Effector CD4-positive, alpha-beta T cell (primary cell): ENCODE data around the gene KCNK4.
"Not testable (repeated sequence)": the region's sequence is repeated elsewhere in the genome, so short reads cannot be mapped to it uniquely, and the experiment has no call there.

Source experiments
- DNase-seq: peaks from one replicate; pipeline ENCODE4 v3.0.0-alpha.2; 2020
- total RNA-seq: gene quantifications from one replicate; lab custom pipeline; 2026; lab: John Stamatoyannopoulos, UW

The KCNK4 gene
- total RNA-seq, result 1.1 reads per million

DNA sequence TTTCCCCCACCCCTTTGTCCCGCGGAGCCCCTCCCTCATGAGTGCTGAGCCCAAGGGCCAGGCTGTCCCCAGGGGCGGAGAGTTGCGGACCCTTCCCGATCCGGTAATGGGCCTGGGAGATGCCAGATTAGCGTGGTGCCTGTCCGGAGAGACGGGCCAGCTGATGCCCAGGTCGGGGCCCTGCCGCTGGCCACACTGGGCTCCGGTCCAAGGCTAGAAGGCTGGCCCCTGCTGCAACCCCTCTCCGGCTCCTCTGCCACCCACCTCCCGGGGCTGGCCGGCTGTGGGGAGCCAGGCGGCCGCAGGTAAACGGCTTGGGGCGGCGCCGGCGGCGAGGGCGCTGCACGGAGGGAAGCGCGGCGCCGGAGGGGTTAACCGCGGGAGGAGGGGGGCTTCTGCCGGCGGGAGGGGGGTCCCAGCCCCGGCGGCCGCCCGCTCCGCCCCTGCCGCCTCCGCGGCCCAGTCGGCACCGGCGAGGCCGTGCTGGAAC, at the start of gene KCNK4:
Gene KCNK4 (plus strand): TSS at position 41 of the 490 bp plus-strand sequence. CDS start 1,717 bp downstream, outside the sequence.
- no peak for DNase-seq

DNA sequence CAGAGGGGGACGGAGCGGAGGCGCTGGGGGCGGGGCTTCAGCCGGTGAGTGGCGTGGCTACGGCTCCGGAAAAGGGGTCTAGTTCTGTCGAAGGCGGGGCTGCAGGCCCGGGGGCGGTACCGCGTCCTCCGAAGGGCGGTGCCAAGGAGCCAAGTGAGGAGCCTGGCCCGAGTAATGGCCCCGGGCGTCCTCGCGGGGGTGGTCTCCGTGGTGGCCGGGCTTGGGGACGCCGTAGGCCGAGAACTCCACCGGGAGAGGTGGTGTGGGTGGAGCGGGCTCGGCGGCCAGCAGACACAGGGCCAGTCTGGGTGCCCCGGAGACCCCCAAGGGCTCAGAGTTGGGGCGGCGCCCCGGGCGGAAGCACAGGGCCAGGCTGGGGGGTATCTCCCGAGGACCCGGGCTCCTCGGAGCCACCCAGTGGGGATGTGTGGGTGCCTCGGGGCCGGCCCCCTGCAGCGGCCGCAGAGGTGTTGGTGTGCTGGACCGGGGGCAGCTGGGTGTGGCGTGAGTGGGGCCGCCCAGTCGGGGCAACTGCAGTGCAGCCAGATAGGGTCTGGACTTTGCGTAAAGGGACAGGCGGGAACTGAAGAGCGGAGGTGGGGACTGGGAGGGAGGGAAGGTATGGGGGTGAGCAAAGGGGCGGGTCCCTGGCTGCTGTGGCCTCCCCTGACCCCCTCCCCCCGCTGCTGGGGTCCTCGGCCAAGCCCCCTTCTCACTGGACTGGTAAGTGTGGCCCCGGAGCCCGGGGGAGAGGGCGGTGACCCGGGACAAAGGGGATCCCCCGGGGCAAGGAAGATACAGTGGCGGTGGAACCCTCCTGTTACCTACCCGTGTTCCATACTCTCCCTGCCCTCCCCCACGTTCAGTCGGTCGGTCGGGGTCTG, 49.4 kb upstream of the KCNK4 start:
- DNase-seq, result no peak

DNA sequence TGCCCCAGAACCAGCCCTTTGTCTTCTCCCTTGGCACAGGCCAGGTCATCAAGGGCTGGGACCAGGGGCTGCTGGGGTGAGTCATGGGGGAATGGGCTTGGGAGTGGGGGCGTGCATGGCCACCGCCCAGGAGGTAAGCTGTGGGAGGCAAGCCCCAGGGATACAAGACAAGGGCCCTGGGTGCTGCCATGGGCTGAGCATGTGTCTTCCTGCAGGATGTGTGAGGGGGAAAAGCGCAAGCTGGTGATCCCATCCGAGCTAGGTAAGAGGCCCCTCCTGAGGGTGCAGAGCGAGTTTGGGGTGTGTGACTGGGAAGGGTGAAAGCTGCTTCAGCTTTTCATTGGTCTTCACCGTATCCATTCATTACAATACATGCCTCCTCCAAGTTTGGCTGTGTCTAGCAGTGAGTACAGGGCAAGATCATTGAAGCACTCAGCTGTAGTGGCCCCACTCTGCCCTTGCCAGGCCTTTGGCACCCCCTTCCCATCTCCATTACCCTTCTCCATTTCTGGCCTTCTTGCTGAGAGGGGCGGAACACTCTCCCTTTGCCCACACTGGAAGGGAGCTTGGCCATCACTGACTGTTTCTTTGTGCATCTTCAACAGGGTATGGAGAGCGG, 47.8 kb upstream of the KCNK4 start:
- no peak for DNase-seq

DNA sequence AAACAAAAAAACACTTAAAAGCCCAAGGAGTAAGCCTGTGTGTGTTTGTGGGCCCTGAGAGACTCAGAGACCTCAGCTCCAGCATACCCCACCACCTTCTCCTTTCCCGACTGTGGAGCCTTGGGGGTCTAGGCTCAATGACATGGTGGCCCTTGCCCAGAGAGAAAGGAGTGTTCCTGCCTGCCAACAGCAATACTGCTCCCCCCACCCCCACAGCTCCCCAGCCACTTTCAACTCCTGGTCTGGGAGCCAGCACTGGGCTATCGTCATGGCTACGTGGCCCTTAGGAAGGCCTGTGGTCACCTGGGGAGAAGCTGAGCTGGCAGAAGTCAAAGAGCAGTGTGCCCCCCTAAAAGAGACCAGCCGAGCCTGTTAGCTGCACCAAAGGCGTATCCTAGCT, 47.0 kb upstream of the KCNK4 start:
- no peak for DNase-seq

DNA sequence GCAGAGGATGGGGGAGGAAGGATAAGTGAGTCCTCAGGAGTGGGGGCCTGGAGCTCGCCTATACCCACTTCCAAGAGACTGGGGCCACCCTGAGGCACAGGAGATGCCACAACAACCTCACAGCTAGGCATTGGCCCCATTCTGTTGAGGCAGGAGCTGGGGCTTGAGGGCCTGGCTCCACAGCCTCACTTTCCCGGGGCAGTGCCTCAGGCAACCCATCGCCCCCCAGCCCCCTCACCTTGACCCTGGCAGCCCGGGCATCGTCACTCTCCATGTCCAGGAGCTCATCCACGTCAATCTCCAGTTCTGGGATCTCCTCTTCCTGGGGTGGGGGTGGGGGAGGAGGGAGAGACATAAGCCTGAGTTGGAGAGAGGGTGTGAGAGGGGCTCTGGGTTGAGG, 46.1 kb upstream of the KCNK4 start:
- no peak for DNase-seq

DNA sequence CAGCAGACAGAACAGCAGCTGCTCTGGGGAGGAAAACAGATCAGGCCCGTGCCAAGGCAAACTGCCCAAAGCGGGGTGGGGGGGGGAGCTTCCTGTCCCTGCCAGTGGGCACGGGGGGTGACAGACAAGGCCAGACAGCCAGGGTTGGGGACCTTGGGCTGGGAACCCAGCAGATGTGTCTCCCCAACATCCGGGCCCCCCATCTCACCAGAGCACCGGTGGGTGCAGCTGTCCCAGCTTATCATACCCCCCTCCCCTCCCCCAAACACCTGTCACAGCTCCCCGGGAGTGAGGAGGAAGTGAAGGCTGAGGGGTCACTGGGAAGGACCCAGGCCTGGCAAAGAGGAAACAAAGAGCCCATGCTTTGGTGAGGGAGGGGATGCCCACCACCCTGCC, 45.7 kb upstream of the KCNK4 start:
- DNase-seq, result peak; percentile 44

DNA sequence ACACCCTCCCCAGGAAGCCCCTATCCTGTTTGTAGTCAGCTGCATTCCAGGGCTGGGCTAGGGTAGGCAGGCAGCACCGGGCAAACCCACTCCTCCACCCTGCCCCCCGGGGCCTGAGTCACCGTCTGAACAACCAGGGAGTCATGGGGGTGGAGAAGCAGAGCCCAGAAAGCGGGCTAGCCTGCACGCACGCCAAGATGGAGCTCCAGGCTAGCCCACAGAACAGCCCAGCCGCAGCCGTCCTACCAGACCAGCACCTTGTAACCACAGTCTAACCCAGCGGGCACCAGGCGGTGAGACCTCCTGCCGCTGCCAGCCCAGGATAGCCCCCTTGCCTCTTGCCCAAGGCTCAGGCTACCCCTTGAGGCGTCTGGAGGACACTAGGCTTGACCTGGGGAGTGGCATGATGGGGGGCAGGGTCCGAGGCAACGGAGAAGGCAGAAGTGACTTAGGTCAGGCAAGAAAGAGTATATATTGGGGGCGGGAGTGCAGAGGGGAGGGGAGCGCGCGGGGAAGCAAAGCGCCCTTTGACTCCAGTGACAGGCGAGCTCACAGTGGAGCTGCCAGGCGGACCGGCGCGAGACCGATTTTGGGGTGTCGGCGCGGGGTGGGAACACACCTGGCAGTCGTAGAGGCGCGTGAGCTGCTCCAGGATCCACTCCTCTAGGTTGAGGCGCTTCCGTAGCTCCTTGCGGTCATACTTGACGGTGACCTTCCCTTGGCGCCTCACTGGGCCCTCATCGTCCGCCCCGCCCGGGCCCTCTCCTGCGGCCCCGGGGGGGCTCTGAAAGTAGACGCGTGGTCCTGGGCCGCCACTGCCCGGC, 45.1 kb upstream of the KCNK4 start:
- DNase-seq, result peak; percentile 68

DNA sequence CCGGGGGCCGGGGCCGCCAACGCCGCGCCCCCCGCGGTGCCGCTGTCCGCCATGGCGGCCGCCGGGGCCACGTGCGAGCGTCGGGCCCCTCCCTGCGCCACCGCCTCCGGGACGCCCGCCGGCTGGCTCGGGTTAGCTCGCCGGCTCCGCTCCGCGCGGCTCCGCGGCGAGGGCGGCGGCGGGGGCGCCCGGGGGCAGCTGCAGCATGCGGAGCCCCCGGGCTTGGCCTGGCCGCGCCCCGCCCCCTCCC, 44.6 kb upstream of the KCNK4 start:
- DNase-seq, result not testable (repeated sequence)

DNA sequence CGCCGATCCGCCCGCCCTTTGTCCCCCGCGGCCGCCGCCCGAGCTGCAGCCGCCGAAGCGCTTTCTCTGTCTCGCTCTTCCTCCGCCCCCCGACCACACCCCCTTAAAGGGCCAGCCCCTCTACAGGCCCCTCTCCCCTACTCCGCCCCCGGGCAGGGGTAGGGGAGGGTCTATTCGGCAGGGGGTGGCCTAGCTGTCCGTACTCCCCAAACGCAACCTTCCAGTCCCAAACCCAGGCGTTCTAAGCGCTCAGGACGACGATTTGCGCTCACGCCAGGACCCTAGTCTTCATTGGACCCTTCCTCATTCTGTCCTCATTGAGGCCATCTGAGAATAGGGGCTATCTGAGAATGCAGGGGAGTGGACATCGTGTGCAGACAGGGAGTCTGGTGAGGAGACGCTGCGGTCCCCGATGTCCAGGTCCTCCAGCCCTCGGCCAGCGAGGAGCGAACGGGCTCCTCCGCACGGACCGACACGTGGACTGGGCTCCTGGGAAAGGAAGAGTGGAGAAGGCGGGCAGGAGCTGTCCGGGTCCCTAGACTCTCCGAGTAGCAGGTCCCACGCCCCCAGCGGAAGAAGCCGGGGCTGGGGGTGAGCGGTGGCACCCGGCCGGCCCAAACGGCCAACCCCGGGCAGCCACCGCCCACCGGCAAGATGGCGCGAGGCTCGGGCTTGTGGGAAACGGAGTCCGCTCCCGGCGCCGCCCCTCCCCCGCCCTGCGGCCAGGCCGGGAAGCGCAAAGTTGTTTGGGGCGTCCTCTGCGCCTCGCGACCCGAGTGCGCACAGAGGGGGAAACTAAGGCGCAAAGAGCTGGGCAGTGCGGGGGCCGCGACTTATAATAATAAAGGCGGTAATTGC, 44.0 kb upstream of the KCNK4 start, which contains the start of gene PPP1R14B:
Gene PPP1R14B (minus strand): TSS at position 73 of the 858 bp plus-strand sequence. CDS start 270 bp downstream, outside the sequence.
- DNase-seq, result peak; percentile 72

DNA sequence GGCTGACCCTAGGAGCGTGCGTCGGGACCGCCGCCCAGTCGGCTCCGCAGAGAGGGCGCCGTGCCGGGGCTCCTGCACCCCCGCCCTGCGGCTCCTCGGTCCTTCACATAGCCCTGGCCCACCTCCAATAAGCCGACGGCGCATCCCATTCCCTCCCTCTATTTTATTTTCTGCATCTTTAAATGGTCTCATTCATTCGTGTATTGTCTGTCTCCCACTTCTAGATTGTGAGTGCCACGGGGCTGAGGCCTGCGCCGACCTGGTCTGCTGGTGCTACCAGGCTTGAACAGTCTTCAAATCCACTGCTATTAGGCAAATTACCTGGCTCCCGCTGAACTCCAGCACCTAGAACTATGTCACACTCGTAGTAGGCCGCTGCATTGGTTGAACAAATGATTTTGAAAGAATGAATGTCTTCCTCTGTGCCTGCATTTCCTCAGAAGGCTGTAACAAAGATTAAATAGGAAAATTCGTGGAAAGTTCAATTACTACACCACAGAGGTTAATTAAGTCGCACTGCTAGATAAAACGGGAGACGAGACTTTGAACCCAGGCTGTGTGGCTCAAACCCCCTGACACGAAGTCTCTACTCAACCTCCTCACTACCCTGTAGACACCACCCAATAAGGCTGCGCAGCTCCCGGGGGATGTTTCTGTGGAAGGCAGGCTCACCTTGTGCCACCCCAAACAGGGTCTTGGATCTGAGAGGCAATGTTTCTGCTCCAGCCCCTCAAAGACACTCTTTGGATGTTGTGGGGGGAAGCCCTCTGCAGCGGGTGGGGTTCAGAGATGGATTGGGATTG, 43.2 kb upstream of the KCNK4 start:
- DNase-seq, result no peak

DNA sequence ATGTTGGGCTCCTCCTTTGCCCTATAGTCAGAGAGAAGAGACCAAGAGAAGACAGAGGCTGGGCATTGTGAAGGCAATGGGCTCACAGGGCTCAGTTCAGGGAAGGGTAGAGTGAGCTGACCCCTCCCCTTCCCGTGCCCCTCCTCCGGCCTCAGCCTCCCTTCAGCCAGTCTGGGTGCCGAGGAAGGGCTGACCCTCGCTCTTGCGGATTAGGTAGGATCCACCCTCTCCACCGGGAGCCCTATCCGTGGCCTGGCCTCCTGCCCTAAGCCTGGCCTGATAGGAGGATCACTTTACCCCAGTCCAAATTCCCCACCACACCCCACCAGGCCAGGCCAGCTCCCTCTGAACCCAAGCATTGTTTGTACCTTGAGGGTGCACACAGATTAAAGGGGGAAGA, 42.5 kb upstream of the KCNK4 start:
- DNase-seq, result no peak

DNA sequence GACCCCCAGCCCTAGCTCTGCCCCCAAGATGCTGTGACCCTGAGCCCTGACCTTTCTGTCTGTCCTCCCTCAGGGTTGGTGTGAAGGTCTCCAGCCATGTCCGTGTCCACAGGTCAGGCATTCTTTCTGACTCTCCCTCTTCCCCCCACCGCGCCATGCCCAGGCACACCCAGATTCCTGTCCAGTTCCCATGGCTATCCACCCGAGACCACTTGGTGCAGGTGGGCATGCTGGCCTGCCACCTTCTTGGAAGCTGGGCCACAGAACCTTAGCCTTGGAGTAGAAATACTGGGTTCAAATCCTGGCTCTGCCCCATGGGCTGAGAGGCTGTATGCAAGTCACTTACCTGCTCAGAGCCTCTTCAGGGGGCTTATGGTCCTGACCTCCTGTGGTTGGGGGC, 42.1 kb upstream of the KCNK4 start:
- no peak for DNase-seq

DNA sequence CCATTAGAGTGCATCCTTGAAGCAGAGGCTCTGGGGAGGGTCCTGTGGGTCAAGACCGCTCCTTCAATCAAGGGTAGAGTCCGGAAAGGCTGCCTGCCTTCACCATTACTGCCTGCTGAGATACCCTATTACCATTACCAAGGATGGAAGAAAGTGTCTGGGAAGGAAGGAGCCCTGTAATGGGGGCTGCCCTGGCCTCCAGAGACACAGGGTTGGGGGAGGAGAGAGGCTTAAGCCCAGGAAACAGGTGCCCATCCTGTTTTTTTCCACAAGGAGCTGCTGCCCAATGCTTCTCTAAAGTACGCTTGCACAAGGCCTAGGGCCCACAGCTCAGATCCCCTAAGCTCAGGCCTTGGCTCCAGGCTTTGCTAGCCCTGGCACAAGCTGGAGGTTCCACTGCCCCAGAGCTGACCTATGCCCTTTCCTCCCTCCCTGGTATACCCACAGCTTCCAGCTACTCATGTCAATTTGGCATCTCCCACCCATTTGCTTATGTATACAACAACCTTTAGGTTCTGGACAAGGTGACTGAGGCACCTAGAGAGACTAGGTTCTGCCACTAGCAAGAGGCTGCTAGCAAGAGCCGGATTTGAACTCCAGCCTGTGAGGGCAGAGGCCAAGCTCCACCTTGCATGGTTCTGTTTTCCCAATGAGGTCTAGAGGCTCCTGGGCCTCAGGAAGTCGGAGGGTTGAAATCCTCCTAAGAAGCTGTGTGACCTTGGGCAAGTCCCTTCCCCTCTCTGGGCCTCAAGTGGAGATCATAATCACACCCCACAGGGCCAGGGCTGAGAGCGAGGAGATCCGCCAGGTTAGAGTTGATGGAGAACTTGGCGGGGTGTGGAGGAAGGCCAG, 41.3 kb upstream of the KCNK4 start:
- DNase-seq, result no peak

DNA sequence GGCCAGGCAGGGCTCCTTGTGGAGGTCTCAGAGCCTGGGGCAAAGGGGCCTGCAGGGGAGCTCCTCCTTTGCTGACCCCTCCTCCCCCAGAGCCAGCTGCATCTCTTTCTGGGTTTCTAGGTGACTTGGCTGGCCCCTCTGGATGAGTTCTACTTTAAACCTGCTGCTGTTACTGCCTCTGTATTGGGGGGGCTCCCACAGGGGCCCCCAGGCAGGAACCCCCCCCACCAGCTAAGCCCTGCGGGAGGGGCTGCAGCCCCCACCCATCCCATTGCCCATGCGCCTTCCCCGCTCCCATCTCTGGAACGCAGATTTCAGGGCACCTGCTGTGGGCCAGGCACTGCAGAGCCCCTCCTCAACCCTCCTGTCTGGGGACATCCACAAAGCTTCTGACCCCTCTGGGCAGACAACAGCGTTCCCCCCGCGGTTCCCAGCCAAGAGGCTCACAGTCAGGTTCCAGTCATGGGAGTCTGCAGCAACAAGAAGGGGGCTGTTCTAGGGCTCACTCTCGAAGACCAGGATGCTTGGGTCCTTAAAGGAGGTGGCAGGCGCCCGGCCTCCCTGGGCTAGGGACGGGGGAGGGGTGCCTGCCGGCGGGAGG, 40.6 kb upstream of the KCNK4 start:
- no peak for DNase-seq

DNA sequence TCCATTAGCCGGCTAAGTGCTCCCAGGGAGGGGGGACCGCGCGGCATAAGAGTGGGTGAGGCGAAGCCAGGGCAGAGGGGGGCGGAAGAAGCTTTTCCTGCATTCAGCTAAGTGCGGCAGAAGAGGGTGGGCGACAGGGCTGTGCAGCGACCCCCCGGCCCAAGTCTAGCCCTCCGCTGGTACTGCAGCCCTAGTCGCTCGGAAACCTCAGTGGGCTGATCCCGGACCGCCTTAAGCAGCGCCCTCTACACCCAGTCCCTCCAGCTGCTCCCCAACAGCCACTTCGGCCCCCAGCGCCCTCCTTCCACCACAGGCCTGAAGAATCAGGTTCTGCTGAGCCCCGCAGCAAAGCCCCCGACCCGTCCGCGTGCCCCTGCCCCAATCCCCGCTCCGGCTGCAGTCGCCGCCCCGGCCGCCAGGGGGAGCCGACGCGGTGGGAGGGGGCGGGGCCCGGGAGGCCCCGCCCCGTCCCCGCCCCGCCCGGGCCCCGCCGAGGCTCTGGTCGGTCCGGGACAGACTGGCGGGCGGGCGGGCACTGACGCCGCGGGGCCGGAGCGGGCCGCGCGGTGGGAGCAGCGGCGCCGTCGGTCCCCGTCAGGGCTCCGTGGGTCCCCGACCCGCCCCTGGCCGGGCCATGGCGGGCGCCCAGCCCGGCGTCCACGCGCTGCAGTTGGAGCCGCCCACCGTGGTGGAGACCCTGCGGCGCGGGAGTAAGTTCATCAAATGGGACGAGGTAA, 39.9 kb upstream of the KCNK4 start, which contains the start of gene PLCB3:
Gene PLCB3 (plus strand): TSS at position 515 of the 737 bp plus-strand sequence. CDS start 120 bp downstream, at position 635.
- peak; percentile 59 for DNase-seq

DNA sequence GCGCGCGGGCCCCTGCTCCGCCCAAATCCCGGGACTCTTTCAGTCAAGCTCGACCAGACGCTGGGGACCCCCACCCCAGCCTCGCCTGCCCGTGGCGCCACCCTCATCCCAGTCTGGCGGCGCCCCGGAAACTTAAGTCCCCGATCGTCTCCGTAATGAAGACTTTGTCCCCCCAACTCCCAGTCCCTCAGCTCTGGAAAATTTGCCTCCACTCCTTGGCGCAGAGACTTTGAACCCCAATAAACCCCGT, 39.4 kb upstream of the KCNK4 start:
- no peak for DNase-seq

DNA sequence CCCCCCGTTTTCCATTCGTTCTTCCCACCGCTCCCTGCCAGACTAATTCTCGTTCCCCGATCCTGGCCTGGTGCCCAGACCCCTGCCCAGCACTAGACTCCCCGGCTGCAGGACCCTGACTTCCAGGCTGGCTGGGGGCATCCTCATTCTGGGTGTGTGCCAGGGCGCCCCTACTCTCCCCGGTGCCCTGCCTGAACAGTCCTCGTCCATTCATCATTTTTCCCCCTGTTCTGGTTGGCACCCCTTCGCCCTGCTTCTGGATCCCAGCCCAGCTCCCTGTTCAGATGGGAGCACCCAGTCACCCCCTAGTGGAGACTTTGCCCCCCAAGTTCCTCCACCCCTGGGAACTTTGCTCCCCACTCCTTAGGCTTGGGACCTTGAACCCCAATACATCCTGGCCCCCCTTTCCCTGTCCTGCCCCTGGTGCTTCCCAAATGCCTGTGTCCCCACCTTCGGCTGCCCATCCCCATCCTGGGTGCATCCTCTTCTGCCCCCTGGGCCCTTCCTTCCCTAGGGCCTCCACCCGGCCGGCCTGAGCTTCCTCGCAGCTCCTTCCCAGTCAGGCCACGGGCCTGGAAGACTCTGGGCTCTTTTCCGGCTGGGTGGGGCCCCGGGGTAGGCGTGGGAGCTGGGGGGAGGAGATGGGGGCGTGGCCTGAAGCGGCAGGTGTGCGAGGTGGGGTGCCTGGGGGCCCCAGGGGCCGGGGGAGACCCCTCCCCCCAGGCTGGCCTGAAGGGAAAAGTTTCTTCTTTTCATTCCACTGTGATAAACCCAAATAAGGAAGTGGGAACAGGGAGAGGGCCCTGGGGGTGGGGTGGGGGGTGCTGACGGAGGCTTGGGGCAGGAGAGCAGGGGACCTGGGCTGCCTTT, 38.9 kb upstream of the KCNK4 start:
- no peak for DNase-seq

DNA sequence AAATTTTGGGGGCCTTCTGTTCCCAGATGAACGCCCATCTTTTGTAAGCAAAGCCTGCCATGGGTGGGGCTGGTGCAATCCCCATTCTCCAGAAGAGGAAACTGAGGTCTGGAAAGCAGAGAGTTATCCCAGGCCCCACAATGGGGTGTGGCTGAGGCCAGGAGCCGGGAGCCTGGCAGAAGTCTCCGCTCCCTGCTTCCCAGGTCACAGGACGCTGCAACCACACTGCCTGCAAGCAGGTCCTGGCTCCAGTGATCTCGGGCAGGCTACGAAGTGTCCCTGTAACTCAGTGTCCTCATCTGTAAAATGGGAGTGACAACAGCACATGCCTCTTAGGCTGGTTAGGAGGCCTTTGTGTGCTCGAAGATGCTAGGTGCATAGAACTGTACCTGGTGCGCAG, 38.1 kb upstream of the KCNK4 start:
- no peak for DNase-seq
